T-cell (primary cell): ENCODE measurements around the gene SLC9A9. TPM values are rescaled to one million over a fixed set of nuclear protein-coding genes. Genes with fewer than 3 reads are reported as not detected.

ENCODE experiments used
- ATAC-seq, 4 experiments: fragments of 200-7000 bp in 3 of 4; fragments of 150-1000 bp in 1 of 4; cut with Tn5 transposase; replicated peaks in 1 of 4; 1 replicate in 3 of 4; 2 replicates in 1 of 4; pipeline ENCODE4 v1.10.0; 2021; ENCODE audit warnings: moderate library complexity in 3 of 4, mild to moderate bottlenecking in 2 of 4, moderate number of reproducible peaks in 1 of 4
- CTCF ChIA-PET, 2 donors: fragments of 300-600 bp; sonication (Branson Sonifier 250); formaldehyde crosslinking; loops; one replicate each; lab custom pipeline; 2022; ENCODE audit warnings: antibody characterized with exemption in 2 of 2; lab: Charles Lee
- POLR2A ChIA-PET, 2 donors: fragments of 300-600 bp; sonication (Branson Sonifier 250); formaldehyde crosslinking; loops; one replicate each; lab custom pipeline; 2022; ENCODE audit warnings: antibody characterized with exemption in 2 of 2; lab: Charles Lee
- DNase-seq, 35 experiments: peaks; one replicate each; pipeline versions ENCODE4 v3.0.0 to v3.0.0-alpha.2; 2013 to 2023
- H3K27ac ChIP-seq: one replicate; pipeline ENCODE4 v1.5.1; 2013; ENCODE audit warnings: low read length
- H3K27me3 ChIP-seq, 2 experiments: replicated peaks in 1 of 2; 1 replicate in 1 of 2; 2 replicates in 1 of 2; pipeline versions ENCODE4 v1.6.1 to v1.7.0; 2013; ENCODE audit warnings: low read length in 1 of 2, mixed read lengths in 1 of 2; ENCODE audit not compliant: control insufficient read depth in 2 of 2, insufficient read depth in 2 of 2; ENCODE audit errors: extremely low read depth in 1 of 2
- H3K36me3 ChIP-seq, 2 donors: 1 replicate in 1 of 2; 2 replicates in 1 of 2; pipeline versions ENCODE4 v1.6.1 to v1.7.0; 2013; ENCODE audit warnings: low read length in 1 of 2; ENCODE audit not compliant: control insufficient read depth in 2 of 2, insufficient read depth in 1 of 2; ENCODE audit errors: extremely low read depth in 1 of 2
- H3K4me1 ChIP-seq, 2 experiments: 1 replicate in 1 of 2; 2 replicates in 1 of 2; pipeline versions ENCODE4 v1.6.1 to v1.7.0; 2013; ENCODE audit warnings: low read length in 2 of 2, mixed read lengths in 1 of 2; ENCODE audit not compliant: insufficient read depth in 2 of 2, control insufficient read depth in 1 of 2; ENCODE audit errors: extremely low read depth in 1 of 2
- H3K4me3 ChIP-seq, 2 donors: 1 replicate in 1 of 2; 2 replicates in 1 of 2; pipeline versions ENCODE4 v1.5.1 to v1.7.0; 2013; ENCODE audit warnings: mild to moderate bottlenecking in 2 of 2, low read length in 1 of 2, moderate library complexity in 1 of 2; ENCODE audit not compliant: control insufficient read depth in 1 of 2; ENCODE audit errors: extremely low read depth in 1 of 2
- H3K9me3 ChIP-seq: 2 replicates; pipeline ENCODE4 v1.7.0; 2013
- H3K27ac Mint-ChIP-seq, 2 donors: one replicate each; pipeline ENCODE4 v1.8.0; 2020 to 2021; ENCODE audit warnings: mild to moderate bottlenecking in 2 of 2, mixed read lengths in 2 of 2
- H3K27me3 Mint-ChIP-seq, 2 donors: one replicate each; pipeline ENCODE4 v1.8.0; 2021 to 2022; ENCODE audit warnings: mixed read lengths in 2 of 2
- H3K36me3 Mint-ChIP-seq: one replicate; pipeline ENCODE4 v1.8.0; 2021; ENCODE audit warnings: mixed read lengths
- H3K4me1 Mint-ChIP-seq, 3 donors: one replicate each; pipeline ENCODE4 v1.8.0; 2020 to 2022; ENCODE audit warnings: mixed read lengths in 3 of 3, mild to moderate bottlenecking in 1 of 3
- H3K4me3 Mint-ChIP-seq, 3 donors: one replicate each; pipeline ENCODE4 v1.8.0; 2020 to 2022; ENCODE audit warnings: mild to moderate bottlenecking in 3 of 3, mixed read lengths in 3 of 3, moderate library complexity in 3 of 3
- H3K9me3 Mint-ChIP-seq, 3 donors: one replicate each; pipeline ENCODE4 v1.8.0; 2020 to 2022; ENCODE audit warnings: mixed read lengths in 3 of 3
- WGBS: methylation state at CpG from one replicate; pipeline ENCODE4 v1.1.5; 2013; ENCODE audit warnings: missing lambda C conversion rate; ENCODE audit not compliant: insufficient coverage; 5-methylcytosine and 5-hydroxymethylcytosine counted together
- total RNA-seq, 35 experiments: library from RNA in 6 of 35; stranded (reverse) in 6 of 35; fragments of 120-200 nt in 1 of 35; gene quantifications; one replicate each; pipeline versions ENCODE4 v1.2.1 to v1.2.4 and lab custom pipeline; 2013 to 2026

The SLC9A9 gene
- total RNA-seq, 5 donors from 2014 or later (not counting 1 experiment from before 2014, with no cell fraction given) = 11.2 to 36.8 (median 17.8) TPM

GRCh38 chr3:143496191-143496590, 352.1 kb downstream of the SLC9A9 start:
- no peaks in the 10 kb centered on the region for H3K27me3 Mint-ChIP-seq
- no peaks in the 10 kb centered on the region for H3K4me1 ChIP-seq
- DNase-seq (no peak), ATAC-seq (no peak)
- H3K36me3 ChIP-seq = no peaks in the 10 kb centered on the region
- H3K9me3 Mint-ChIP-seq = no peaks in the 10 kb centered on the region
- H3K4me3 Mint-ChIP-seq = no peak overlapping the region
- no peak overlapping the region for H3K27ac ChIP-seq
- CTCF ChIA-PET = no interaction called here
- peaks cover 25% of the 10 kb centered on the region for H3K36me3 Mint-ChIP-seq
- H3K27ac Mint-ChIP-seq = no peak overlapping the region
- H3K4me3 ChIP-seq = no peak overlapping the region
- no peaks in the 10 kb centered on the region for H3K27me3 ChIP-seq
- no peaks in the 10 kb centered on the region for H3K4me1 Mint-ChIP-seq
- H3K9me3 ChIP-seq = no peaks in the 10 kb centered on the region
- no CpG with 5 or more reads among the region's 1 CpG for WGBS
- POLR2A ChIA-PET = no interaction called here

DNA sequence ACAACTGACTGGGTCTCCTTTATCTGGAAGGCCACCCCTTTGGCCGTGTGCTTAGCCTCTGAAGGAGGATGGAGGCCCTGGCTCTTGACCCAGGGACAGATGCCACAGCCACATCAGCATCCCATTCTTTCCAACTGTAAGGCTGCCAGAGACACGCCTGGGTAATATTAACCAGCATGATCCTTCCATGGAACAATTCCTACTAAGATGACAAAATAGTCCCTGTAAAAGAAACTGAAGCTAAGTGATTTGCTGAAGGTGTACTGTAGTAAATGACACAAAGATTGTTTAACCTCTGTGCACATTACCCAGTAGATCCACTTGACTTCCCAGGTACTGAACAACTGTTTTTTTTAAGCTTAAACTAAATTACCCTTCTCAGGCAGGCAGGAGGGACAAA, 352.7 kb downstream of the SLC9A9 start:
- ATAC-seq (no peak), DNase-seq (no peak)
- no peak overlapping the region for H3K4me3 Mint-ChIP-seq
- WGBS = 86% methylated on average over 1 of the region's 2 CpGs
- H3K36me3 Mint-ChIP-seq = peaks cover 25% of the 10 kb centered on the region
- Histone ChIP-seq H3K27me3 (no peaks in the 10 kb centered on the region), H3K4me1 (no peaks in the 10 kb centered on the region), H3K36me3 (no peaks in the 10 kb centered on the region), H3K27ac (no peak overlapping the region), H3K9me3 (no peaks in the 10 kb centered on the region), H3K4me3 (no peak overlapping the region)
- no peaks in the 10 kb centered on the region for H3K9me3 Mint-ChIP-seq
- ChIA-PET POLR2A (interaction anchor here in 1 of 2 donors (0.6 kb wide), 1 partner anchor 20 kb away, joined by 3 read pairs; no protein-coding TSS in a partner anchor), CTCF (no interaction called here)
- no peaks in the 10 kb centered on the region for H3K4me1 Mint-ChIP-seq
- no peaks in the 10 kb centered on the region for H3K27me3 Mint-ChIP-seq
- H3K27ac Mint-ChIP-seq = no peak overlapping the region

DNA sequence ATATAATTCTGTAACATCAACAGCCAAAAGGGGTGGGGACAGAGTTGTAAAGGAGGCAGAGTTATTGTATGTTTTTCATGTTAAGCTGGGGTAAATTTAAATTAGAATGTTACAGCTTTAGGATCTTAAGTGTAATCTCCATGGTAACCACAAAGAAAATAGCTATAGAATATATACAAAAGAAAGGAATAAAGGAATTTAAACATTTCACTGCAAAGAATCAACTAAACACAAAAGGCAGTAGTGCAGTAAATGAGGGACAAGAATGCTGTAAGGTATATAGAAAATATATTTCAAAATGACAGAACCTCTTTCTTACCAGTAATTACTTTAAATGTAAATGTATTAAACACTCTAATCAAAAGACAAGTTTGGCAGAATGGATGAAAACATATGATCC, 361.7 kb downstream of the SLC9A9 start:
- Mint-ChIP-seq H3K9me3 (no peaks in the 10 kb centered on the region), H3K4me3 (no peak overlapping the region), H3K36me3 (peaks cover 29% of the 10 kb centered on the region), H3K4me1 (peaks cover 0 to 2% (median 0%) of the 10 kb centered on the region in 3 donors), H3K27me3 (no peaks in the 10 kb centered on the region), H3K27ac (no peak overlapping the region)
- ATAC-seq (no peak), DNase-seq (no peak)
- H3K36me3 ChIP-seq = peaks cover 0 to 3% of the 10 kb centered on the region in 2 donors
- H3K27ac ChIP-seq = no peak overlapping the region
- no peaks in the 10 kb centered on the region for H3K27me3 ChIP-seq
- H3K4me1 ChIP-seq = no peaks in the 10 kb centered on the region
- ChIA-PET CTCF (no interaction called here), POLR2A (no interaction called here)
- no peak overlapping the region for H3K4me3 ChIP-seq
- H3K9me3 ChIP-seq = no peaks in the 10 kb centered on the region

DNA sequence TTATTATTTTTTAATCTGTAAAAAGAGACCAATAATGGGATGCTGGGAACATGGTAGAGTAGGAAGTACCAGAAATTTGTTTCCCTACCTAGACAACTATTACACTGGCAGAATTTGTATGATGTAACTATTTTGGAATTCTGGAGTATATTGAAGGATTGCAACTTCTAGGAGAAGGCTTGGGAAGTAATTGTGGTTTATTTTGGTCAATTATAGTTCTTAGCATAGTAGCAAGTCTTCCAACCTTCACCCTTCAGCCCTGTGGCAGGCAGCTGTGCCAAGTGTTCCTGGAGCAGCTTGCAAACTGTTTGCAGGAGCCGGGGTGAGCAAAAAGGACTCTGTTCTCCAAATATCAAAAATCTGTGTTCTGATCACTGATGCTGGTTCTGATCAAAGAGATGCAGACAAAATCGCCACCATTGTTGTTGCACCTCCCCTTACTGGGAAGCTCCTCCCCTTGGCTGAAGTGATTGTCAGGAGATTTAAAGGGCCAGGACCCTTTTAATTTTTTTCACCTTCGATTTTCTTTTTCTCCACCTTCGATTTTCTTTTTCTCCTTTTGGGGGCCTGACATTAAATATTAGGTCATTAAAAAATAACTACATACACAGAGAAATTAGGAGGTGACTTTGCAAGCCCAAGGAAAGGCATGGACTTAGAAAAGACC, 363.3 kb downstream of the SLC9A9 start:
- CTCF ChIA-PET = no interaction called here
- DNase-seq = no peak
- ATAC-seq = no peak
- POLR2A ChIA-PET = interaction anchor here (0.5 to 0.6 kb wide), 2 partner anchors 52 to 141 kb away, joined by 3 read pairs; no protein-coding TSS in a partner anchor
- Mint-ChIP-seq H3K4me1 (peaks cover 0 to 2% (median 0%) of the 10 kb centered on the region in 3 donors), H3K4me3 (no peak overlapping the region), H3K9me3 (no peaks in the 10 kb centered on the region), H3K27ac (no peak overlapping the region), H3K27me3 (no peaks in the 10 kb centered on the region), H3K36me3 (peaks cover 38% of the 10 kb centered on the region)
- peaks cover 0 to 3% of the 10 kb centered on the region in 2 donors for H3K36me3 ChIP-seq
- H3K27ac ChIP-seq = no peak overlapping the region
- no peak overlapping the region for H3K4me3 ChIP-seq
- H3K27me3 ChIP-seq = no peaks in the 10 kb centered on the region
- H3K4me1 ChIP-seq = no peaks in the 10 kb centered on the region
- WGBS = 100% methylated on average over 1 of the region's 4 CpGs
- H3K9me3 ChIP-seq = no peaks in the 10 kb centered on the region

- peaks cover 0 to 1% (median 0%) of the 10 kb centered on the region in 3 donors for H3K4me1 Mint-ChIP-seq
- no peak for DNase-seq
- Histone ChIP-seq H3K27me3 (no peaks in the 10 kb centered on the region), H3K27ac (no peak overlapping the region), H3K36me3 (peaks cover 0 to 3% of the 10 kb centered on the region in 2 donors), H3K4me3 (no peak overlapping the region), H3K9me3 (no peaks in the 10 kb centered on the region), H3K4me1 (no peaks in the 10 kb centered on the region)
- CTCF ChIA-PET = interaction anchor here in 1 of 2 donors (0.6 kb wide), 1 partner anchor 8 kb away, joined by 3 read pairs; no protein-coding TSS in a partner anchor
- H3K4me3 Mint-ChIP-seq = no peak overlapping the region
- POLR2A ChIA-PET = interaction anchor here in 1 of 2 donors (0.6 kb wide), 1 partner anchor 1290 kb away, joined by 4 read pairs; no protein-coding TSS in a partner anchor
- H3K27ac Mint-ChIP-seq = no peak overlapping the region
- H3K9me3 Mint-ChIP-seq = no peaks in the 10 kb centered on the region
- H3K36me3 Mint-ChIP-seq = peaks cover 44% of the 10 kb centered on the region
- ATAC-seq = no peak
- H3K27me3 Mint-ChIP-seq = no peaks in the 10 kb centered on the region
Measured at GRCh38 chr3:143483214-143483613, 365.1 kb downstream of the SLC9A9 start.

DNA sequence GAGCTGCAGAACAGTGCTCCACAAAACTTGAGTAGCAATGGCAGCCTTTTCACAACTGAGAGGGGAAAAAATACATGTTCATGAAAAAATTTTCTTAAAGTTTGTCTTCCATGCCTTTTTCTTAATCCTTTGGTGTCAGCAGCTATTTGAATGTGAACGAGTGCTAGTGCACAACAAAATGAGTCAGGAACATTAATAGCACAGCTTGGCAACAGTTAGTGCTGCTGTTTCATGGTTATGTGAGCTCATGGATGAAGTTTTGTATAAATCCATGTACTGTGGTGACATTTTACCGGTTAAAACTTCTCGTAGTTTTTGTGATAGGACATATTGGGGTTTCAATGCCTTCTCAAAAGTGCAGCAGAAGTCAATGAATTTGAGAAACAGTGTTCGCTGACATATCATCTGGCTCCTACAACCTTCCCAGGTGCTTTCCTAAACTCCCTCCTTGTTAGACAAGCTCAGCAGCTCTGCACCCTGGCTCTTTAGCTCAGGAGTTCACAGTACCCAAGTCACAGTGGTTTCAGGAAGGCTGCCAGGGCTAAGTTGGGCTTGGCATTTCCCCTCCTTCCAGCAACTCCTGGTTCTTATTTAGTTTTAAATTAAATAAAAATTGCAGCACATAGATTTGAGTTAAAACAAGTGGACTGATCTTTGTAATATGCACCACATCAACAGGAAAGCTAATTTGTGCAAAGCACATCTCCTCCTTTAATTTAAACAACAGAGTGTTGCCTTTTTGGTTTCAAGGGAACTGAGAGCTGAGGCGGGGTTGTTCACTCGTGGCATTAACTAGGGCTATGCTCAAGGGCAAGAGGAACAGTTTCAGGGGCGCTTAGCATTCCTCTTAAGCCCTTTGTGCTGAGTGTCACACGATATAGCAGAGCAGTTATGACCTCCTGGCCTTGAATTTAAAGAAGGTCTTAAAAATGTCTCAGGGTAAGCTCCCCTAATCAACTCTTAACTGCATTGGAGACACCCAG, 365.9 kb downstream of the SLC9A9 start:
- Histone ChIP-seq H3K9me3 (no peaks in the 10 kb centered on the region), H3K4me3 (no peak overlapping the region), H3K27me3 (no peaks in the 10 kb centered on the region), H3K4me1 (no peaks in the 10 kb centered on the region), H3K27ac (no peak overlapping the region), H3K36me3 (peaks cover 0 to 3% of the 10 kb centered on the region in 2 donors)
- ATAC-seq (no peak), DNase-seq (no peak)
- Mint-ChIP-seq H3K4me3 (no peak overlapping the region), H3K27me3 (no peaks in the 10 kb centered on the region), H3K9me3 (no peaks in the 10 kb centered on the region), H3K36me3 (peaks cover 44% of the 10 kb centered on the region), H3K4me1 (no peaks in the 10 kb centered on the region), H3K27ac (no peak overlapping the region)
- POLR2A ChIA-PET = interaction anchor here in 1 of 2 donors (0.6 kb wide), 1 partner anchor 1291 kb away, joined by 4 read pairs; no protein-coding TSS in a partner anchor
- 86% methylated on average over 7 of the region's 8 CpGs for WGBS
- CTCF ChIA-PET = no interaction called here
